Cardiac fibroblast (primary cell): ENCODE measurements around the gene CDK5RAP1.

Experiments used
- DNase-seq, 2 donors: peaks; one replicate each; pipeline versions ENCODE4 v3.0.0 to v3.0.0-alpha.2; 2010; ENCODE audit warnings: low read depth in 2 of 2
- H3K4me3 ChIP-seq, 2 donors: replicated peaks in 1 of 2; 1 replicate in 1 of 2; 2 replicates in 1 of 2; pipeline ENCODE4 v1.5.1; 2011; ENCODE audit warnings: low read depth in 2 of 2, low read length in 2 of 2, mild to moderate bottlenecking in 2 of 2, moderate library complexity in 1 of 2
- TF ChIP-seq, protein P1 (sequence below): IDR thresholded peaks from one replicate; pipeline ENCODE4 v1.5.1; 2011; ENCODE audit warnings: low read depth, mild to moderate bottlenecking, low read length, inconsistent platforms

The CDK5RAP1 gene

DNA sequence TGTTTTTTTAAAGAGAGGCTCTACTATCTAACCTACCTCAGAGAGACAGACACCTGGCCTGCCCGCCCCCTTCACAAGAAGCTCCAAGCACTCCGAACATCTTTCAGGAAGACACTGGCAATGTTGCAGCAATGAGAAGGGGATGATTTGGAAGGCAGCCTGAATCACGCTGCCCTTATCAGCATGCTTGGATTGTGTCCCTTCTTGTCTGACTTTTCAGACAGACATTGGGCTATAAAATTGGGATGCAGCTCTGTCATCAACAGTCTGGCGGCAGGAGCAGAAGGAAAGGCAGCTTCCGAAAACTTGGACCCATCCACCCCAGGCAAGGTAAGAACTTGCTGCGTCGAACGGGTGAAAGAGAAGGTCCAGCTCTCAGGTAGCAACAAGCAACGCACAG, 56.0 kb downstream of the CDK5RAP1 start:
- no peak for DNase-seq
- TF ChIP-seq, protein P1, sequence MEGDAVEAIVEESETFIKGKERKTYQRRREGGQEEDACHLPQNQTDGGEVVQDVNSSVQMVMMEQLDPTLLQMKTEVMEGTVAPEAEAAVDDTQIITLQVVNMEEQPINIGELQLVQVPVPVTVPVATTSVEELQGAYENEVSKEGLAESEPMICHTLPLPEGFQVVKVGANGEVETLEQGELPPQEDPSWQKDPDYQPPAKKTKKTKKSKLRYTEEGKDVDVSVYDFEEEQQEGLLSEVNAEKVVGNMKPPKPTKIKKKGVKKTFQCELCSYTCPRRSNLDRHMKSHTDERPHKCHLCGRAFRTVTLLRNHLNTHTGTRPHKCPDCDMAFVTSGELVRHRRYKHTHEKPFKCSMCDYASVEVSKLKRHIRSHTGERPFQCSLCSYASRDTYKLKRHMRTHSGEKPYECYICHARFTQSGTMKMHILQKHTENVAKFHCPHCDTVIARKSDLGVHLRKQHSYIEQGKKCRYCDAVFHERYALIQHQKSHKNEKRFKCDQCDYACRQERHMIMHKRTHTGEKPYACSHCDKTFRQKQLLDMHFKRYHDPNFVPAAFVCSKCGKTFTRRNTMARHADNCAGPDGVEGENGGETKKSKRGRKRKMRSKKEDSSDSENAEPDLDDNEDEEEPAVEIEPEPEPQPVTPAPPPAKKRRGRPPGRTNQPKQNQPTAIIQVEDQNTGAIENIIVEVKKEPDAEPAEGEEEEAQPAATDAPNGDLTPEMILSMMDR, result no peak

DNA sequence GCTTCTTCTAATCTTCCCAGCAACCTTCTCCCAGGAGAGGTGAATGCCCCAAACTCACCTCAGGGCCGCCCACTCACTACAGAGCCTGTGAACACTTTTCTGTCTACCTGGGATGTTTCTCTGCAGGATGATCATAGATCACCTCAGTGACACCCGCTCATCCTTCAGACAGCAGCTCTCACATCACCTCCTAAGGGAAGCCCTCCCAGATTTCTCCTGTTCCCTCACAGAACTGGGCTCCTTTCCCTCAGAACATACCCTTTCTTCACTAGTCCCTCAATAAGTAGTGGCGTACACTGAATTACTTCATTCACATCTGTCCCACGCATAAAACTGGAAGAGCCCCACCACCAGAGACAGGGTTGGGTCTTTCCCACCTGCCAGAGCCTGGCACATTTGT, 57.8 kb downstream of the CDK5RAP1 start:
- TF ChIP-seq, protein P1, result no peak
- no peak overlapping the region for H3K4me3 ChIP-seq
- no peak for DNase-seq

More for the DNA sequence above, 56.0 kb downstream of the CDK5RAP1 start:
- no peak overlapping the region for H3K4me3 ChIP-seq

DNA sequence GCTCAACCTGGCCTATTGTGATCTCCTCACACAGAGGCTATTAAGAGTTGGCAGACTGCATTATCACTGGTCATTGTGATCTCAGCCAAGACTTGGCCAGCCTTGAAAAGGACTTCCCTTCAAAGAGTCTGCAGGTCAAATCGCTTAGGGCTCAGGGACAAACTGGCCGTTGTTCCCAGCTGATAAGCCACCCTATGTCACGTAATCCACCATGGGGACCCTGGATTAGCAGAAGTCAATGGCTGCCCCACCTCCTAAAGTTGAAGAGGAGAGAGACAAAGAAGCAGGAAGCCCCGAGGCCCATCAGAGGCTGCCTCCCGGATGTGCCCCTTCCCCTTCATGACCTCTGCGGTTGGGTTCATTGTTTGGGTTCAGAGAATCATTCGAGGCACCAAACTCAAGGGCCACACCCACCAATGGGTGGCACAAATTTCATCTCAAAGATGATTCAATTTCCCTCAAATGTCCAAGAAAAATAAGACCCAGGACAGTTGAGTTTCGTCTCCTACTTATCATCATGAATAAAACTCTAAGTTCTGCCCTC, 61.7 kb downstream of the CDK5RAP1 start:
- H3K4me3 ChIP-seq, result no peak overlapping the region
- TF ChIP-seq, protein P1, result no peak
- no peak for DNase-seq

DNA sequence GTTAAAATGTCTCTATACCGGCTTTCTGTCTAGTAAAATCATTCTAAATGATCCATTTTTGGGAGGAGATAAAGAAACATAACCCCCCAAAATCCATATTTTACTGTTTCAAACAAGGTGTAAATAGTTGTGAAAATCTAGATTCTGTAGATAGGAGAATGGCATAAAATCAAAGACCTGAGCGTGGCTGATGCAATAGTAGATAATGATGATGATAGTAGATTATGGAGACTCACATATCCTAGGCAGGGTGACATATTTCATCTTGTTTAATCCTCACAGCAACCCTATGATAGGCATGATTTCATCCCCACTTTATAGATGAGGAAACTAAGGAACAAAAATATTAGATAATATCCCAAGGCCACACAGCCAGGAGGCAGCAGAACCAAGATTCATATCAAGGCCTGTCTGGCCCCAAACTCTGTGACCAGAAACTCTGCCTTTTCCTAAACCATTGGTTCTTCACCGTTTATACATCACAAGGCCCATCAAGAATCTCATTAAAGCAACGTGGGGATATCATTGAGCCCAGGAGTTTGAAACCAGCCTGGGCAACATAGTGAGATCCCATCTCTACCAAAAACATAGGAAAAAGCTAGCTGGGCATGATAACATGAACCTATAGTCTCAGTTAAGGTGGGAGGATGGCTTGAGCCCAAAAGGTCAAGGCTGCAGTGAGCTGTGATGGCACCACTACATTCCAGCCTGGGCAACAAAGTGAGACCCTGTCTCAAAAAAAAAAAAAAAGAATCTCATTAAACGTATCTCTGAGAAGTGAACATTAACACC, 62.7 kb downstream of the CDK5RAP1 start:
- TF ChIP-seq, protein P1, result no peak
- no peak for DNase-seq
- H3K4me3 ChIP-seq, result no peak overlapping the region

DNA sequence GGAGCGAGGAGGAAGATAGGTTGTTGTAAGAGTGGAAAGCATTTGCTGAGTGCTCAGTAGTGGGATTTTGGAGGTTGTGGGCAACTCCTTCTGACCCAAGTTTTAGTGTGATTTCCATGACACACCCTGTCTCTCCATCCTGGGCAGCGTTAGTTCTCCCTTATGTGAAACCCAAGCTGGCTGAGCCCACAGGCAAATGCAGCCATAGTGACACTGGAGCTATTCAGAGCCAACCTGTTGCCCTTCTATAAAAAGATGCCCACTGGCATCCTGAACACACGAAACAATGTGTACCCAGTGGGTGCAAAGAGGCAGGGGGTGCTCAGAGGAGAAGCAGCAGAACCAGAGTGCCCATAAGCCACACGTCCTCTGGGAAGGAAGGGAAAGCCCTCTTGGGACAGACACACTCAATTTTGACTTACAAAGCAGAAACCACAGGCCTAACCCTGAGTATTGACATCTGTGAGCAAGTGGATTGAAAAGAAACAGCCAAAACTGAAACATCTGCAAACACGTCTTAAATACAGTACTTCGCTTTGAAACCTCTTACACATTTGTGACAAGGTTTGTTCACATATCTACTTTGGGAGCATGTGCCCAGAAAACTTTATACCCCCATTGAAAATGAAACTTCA, 63.7 kb downstream of the CDK5RAP1 start:
- no peak for DNase-seq
- no peak overlapping the region for H3K4me3 ChIP-seq
- TF ChIP-seq, protein P1, result no peak

DNA sequence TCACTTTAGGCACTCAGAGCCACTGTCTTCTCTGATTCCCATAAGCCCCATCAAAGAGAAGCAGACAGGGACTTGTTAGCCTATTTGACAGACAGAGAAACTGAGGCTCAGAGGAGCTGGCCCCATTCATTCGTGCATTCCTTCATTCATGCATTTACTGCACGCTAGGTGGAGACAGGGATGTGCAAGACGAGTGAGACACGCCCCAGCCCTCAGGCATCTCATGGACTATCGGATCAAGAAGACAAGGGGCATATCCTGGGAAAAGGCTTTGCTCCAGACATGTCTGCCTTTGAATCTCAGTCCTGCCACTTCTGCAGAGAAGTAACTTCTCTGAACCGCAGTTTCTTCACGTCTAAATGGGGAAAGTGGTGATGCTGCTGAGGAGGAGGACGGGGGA, 64.2 kb downstream of the CDK5RAP1 start:
- TF ChIP-seq, protein P1, result no peak
- DNase-seq, result no peak
- H3K4me3 ChIP-seq, result no peak overlapping the region
